Sigmoid colon (tissue), 7 donors: ENCODE measurements around the gene CDK5RAP3. TPM values are rescaled to one million over a fixed set of nuclear protein-coding genes. Genes with fewer than 3 reads are reported as not detected.
A peak's percentile ranks its signal among the peaks of the same experiment; 100 is the strongest.

ENCODE experiments used
- DNase-seq: peaks from one replicate; pipeline ENCODE4 v3.0.0-alpha.2; 2019
- H3K27ac ChIP-seq, 4 donors: fragments of 200-600 bp; sonication (generic); one replicate each; pipeline ENCODE4 v1.5.1; 2016 to 2019; ENCODE audit warnings: mild to moderate bottlenecking in 1 of 4
- H3K27me3 ChIP-seq, 3 donors: fragments of 200-600 bp; sonication (generic); one replicate each; pipeline ENCODE4 v1.5.1; 2019; ENCODE audit warnings: mild to moderate bottlenecking in 1 of 3
- H3K36me3 ChIP-seq, 4 donors: fragments of 200-600 bp; sonication (generic); one replicate each; pipeline ENCODE4 v1.5.1; 2016 to 2019
- H3K4me1 ChIP-seq, 4 donors: fragments of 200-600 bp; sonication (generic); one replicate each; pipeline ENCODE4 v1.5.1; 2017 to 2019
- H3K4me3 ChIP-seq, 4 donors: fragments of 200-600 bp; sonication (generic); one replicate each; pipeline ENCODE4 v1.5.1; 2017 to 2019; ENCODE audit warnings: mild to moderate bottlenecking in 2 of 4, moderate library complexity in 1 of 4
- H3K9me3 ChIP-seq, 4 donors: fragments of 200-600 bp in 3 of 4; sonication (generic) in 3 of 4; one replicate each; pipeline versions ENCODE4 v1.5.1 to v1.6.1; 2013 to 2019
- EP300 ChIP-seq, 4 donors: sonication (generic); formaldehyde crosslinking; IDR thresholded peaks; one replicate each; pipeline ENCODE4 v1.6.1; 2017; ENCODE audit warnings: antibody characterized with exemption in 4 of 4
- POLR2A ChIP-seq, 2 donors: fragments of 450-650 bp; IDR thresholded peaks; one replicate each; pipeline ENCODE4 v1.6.1; 2016; ENCODE audit warnings: antibody characterized with exemption in 2 of 2, mild to moderate bottlenecking in 2 of 2, moderate library complexity in 2 of 2
- POLR2AphosphoS5 ChIP-seq, 4 donors: sonication (generic); formaldehyde crosslinking; IDR thresholded peaks; one replicate each; pipeline ENCODE4 v1.6.1; 2017; ENCODE audit warnings: antibody characterized with exemption in 4 of 4
- whole genome bisulfite sequencing, 2 donors: extraction: QIAGEN DNeasy Blood & Tissue Kit; methylation state at CpG; one replicate each; pipeline ENCODE4 v1.1.7; 2013; 5-methylcytosine and 5-hydroxymethylcytosine counted together
- intact Hi-C: fragments of 100-400 bp; cut with DNase I; formaldehyde crosslinking; loops from one replicate; pipeline ENCODE4 v1.15.1; 2023
- polyA plus RNA-seq, 3 donors: library from polyadenylated mRNA; stranded (reverse); fragments of 200-250 nt; gene quantifications; one replicate each; pipeline ENCODE4 v1.2.3, GENCODE V29; 2013
- total RNA-seq, 4 donors: library from RNA; depleted of rRNA; stranded (reverse); fragments of >200 nt; gene quantifications; one replicate each; pipeline ENCODE4 v1.1.0, GENCODE V29; 2016
- TF ChIP-seq, protein P1 (sequence below), 4 experiments: fragments of 450-650 bp in 3 of 4; fragments of 200-600 bp in 1 of 4; IDR thresholded peaks; one replicate each; pipeline ENCODE4 v1.5.1; 2016 to 2019; ENCODE audit warnings: antibody characterized with exemption in 4 of 4, mild to moderate bottlenecking in 3 of 4, moderate library complexity in 2 of 4
- donor health status: healthy with polysubstance abuse.
- donor health status: Bipolar disorder and iron deficiency.
- donor health status: healthy.

The CDK5RAP3 gene
- total and polyA plus RNA-seq, 7 donors: 43.5 to 200 (median 71.5) TPM

DNA sequence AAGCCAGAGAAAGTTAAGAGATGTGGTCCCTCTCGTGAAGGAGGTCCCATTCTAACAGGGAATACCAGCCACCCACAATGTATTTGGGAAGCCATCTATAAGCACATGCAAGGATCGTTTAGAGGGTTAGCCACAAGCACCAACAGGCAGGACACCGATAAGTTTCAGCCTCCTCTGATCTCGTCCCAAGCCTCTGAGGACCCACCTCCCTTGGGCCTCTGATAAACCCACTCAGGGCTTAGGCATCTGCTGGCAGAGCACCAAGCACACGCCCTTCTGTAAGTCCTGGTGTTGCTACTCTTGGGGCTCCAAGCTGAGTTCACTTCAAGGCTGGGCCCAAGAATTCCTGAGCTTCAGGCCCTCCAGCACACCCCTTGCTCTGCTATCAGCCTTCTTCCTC, 35.0 kb upstream of the CDK5RAP3 start:
- H3K27me3 ChIP-seq: no peaks in the 10 kb centered on the region
- no peak overlapping the region for H3K27ac ChIP-seq
- peaks cover 0 to 8% (median 6%) of the 10 kb centered on the region in 4 donors for H3K4me1 ChIP-seq
- DNase-seq: no peak
- peaks cover 0 to 6% (median 0%) of the 10 kb centered on the region in 4 donors for H3K36me3 ChIP-seq
- no peak overlapping the region for H3K4me3 ChIP-seq
- no peaks in the 10 kb centered on the region for H3K9me3 ChIP-seq
- TF ChIP-seq EP300 (IDR thresholded peaks at IDR 0.05) (no peak), POLR2AphosphoS5 (IDR thresholded peaks at IDR 0.05) (no peak), POLR2A (IDR thresholded peaks at IDR 0.05) (no peak)
- TF ChIP-seq, protein P1, sequence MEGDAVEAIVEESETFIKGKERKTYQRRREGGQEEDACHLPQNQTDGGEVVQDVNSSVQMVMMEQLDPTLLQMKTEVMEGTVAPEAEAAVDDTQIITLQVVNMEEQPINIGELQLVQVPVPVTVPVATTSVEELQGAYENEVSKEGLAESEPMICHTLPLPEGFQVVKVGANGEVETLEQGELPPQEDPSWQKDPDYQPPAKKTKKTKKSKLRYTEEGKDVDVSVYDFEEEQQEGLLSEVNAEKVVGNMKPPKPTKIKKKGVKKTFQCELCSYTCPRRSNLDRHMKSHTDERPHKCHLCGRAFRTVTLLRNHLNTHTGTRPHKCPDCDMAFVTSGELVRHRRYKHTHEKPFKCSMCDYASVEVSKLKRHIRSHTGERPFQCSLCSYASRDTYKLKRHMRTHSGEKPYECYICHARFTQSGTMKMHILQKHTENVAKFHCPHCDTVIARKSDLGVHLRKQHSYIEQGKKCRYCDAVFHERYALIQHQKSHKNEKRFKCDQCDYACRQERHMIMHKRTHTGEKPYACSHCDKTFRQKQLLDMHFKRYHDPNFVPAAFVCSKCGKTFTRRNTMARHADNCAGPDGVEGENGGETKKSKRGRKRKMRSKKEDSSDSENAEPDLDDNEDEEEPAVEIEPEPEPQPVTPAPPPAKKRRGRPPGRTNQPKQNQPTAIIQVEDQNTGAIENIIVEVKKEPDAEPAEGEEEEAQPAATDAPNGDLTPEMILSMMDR (IDR thresholded peaks at IDR 0.05): no peak
- WGBS, 2 donors: 81 to 84% methylated on average over 5 of the region's 5 CpGs
- intact Hi-C loops: no loop called here

DNA sequence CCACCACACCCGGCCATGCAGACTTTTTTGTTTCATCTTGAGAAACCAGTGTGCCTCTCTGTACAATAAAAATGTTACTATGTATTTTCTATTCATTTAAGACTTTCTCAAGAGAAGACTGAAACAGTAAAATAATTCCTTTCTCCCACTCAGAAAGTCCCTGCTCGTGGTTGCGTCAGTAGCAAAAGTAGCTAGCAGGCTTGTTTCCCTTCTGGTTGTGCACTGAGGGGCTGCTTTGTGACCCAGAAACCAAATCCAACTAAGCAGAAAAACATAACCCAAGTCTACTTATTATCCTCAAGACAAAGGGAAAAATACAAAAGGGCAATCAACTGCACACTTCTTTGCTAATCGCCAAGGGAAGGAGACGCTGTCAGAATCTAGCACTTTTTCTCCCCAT, 33.0 kb upstream of the CDK5RAP3 start:
- TF ChIP-seq POLR2AphosphoS5 (IDR thresholded peaks at IDR 0.05) (no peak), EP300 (IDR thresholded peaks at IDR 0.05) (no peak), POLR2A (IDR thresholded peaks at IDR 0.05) (no peak)
- TF ChIP-seq, protein P1 (IDR thresholded peaks at IDR 0.05): no peak
- no peak overlapping the region for H3K4me3 ChIP-seq
- peaks cover 0 to 4% (median 0%) of the 10 kb centered on the region in 4 donors for H3K36me3 ChIP-seq
- H3K9me3 ChIP-seq: no peaks in the 10 kb centered on the region
- no peak overlapping the region for H3K27ac ChIP-seq
- WGBS, 2 donors: 80 to 89% methylated on average over 5 of the region's 5 CpGs
- DNase-seq: no peak
- no peaks in the 10 kb centered on the region for H3K27me3 ChIP-seq
- intact Hi-C loops: no loop called here
- H3K4me1 ChIP-seq: peaks cover 0 to 24% (median 17%) of the 10 kb centered on the region in 4 donors

DNA sequence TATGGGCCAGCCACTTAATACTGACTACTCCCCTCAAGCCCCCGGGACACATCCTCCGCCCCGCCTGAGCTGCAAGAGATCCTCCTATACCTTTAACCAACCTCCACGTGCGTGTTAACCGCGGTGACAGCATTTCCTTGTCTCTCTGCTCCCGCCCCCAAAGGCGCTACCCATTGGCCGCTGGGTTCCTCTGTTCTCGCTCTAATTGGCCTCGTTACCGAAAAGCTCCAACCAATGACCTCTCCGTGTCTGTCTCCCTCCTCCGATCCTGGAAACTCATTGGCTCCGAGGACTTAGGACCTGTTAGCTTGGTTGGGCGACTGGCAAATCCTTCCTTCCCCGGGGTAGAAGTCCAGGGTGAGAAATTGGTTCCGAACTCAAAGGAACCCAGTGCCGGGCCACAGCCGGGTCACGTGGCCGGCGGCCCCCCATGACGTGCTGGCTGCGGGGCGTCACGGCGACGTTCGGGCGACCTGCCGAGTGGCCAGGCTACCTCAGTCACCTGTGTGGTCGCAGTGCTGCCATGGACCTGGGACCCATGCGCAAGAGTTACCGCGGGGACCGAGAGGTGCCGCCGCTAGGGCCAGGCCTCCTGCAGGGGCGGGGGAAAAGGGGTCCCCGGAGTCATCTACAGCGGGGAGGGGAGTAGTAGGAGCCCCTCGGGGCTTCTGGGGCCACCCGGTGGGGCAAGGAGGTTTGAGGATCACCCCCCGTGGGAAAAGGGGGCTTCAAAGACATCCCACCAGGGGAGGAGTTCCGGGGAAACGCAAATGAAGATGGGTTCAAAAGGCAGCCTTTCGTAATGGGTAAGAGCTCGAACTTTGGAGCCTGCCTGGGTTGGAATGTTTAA, 29.4 kb upstream of the CDK5RAP3 start, which contains the start of gene PNPO:
TSS of gene PNPO (plus strand) at position 326 of the 850 bp plus-strand sequence. CDS start at position 431, 105 bp downstream.
- Histone ChIP-seq H3K4me1 (peaks cover 0 to 26% (median 17%) of the 10 kb centered on the region in 4 donors), H3K36me3 (peaks cover 0 to 22% (median 7%) of the 10 kb centered on the region in 4 donors), H3K27me3 (no peaks in the 10 kb centered on the region), H3K4me3 (peak within 1 kb of the TSS; percentile 53 to 92 (median 77)), H3K27ac (peak within 1 kb of the TSS; percentile 79 to 86 (median 82)), H3K9me3 (no peaks in the 10 kb centered on the region)
- peak; percentile 98 for DNase-seq
- intact Hi-C loops: loop anchor here (2.0 kb wide), 2 partner anchors 29 to 45 kb away; partner anchors contain the start of genes CDK5RAP3 and SP2
- 1 to 5% methylated on average over 50 of the region's 50 CpGs for WGBS, 2 donors
- TF ChIP-seq EP300 (IDR thresholded peaks at IDR 0.05): no peak
- TF ChIP-seq, protein P1 (IDR thresholded peaks at IDR 0.05): peak in 1 of 4 experiments; percentile 33
- TF ChIP-seq POLR2A (IDR thresholded peaks at IDR 0.05): peak in 1 of 2 donors; percentile 38
- peak in 3 of 4 donors; percentile 62 to 71 (median 67) for TF ChIP-seq POLR2AphosphoS5 (IDR thresholded peaks at IDR 0.05)

DNA sequence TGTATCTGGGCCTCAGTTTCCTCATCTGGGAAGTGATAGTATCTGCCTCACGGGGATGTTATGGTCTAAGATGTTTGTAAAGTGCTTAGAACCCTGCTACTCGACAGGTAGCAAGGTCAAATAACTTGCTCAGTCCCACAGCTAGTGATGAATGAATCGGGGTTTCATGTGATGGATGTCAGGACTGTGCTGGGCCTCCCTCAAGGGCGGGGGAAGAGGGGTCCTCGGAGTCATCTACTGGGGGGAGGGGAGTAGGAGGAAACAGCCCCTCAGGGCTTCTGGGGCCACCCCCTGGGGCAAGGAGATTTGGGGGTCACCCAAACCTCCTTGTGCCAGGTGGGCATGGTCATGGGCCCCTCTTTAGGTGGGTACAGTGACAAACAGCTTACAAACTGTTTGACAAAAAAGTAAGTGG, 28.8 kb upstream of the CDK5RAP3 start:
- peak overlapping the region; percentile 79 to 86 (median 82) for H3K27ac ChIP-seq
- intact Hi-C loops: no loop called here
- no peak for DNase-seq
- 3 to 10% methylated on average over 5 of the region's 5 CpGs for WGBS, 2 donors
- peaks cover 0 to 32% (median 17%) of the 10 kb centered on the region in 4 donors for H3K4me1 ChIP-seq
- H3K9me3 ChIP-seq: no peaks in the 10 kb centered on the region
- no peaks in the 10 kb centered on the region for H3K27me3 ChIP-seq
- H3K4me3 ChIP-seq: peak overlapping the region; percentile 53 to 92 (median 77)
- TF ChIP-seq POLR2A (IDR thresholded peaks at IDR 0.05) (no peak), EP300 (IDR thresholded peaks at IDR 0.05) (no peak), POLR2AphosphoS5 (IDR thresholded peaks at IDR 0.05) (no peak)
- TF ChIP-seq, protein P1 (IDR thresholded peaks at IDR 0.05): no peak
- H3K36me3 ChIP-seq: peaks cover 0 to 24% (median 7%) of the 10 kb centered on the region in 4 donors
